HG03280 (cell line): Measurements from ENCODE around the gene EGFL8.
"Not testable (repeated sequence)": the region's sequence is repeated elsewhere in the genome, so short reads cannot be mapped to it uniquely, and the experiment has no call there.

ENCODE experiments used
- ATAC-seq: cut with Tn5 transposase; IDR thresholded peaks from one replicate; pipeline ENCODE4 v1.9.1; 2021; ENCODE audit warnings: mild to moderate bottlenecking, moderate library complexity; ENCODE audit not compliant: unreplicated experiment

EGFL8 gene

DNA sequence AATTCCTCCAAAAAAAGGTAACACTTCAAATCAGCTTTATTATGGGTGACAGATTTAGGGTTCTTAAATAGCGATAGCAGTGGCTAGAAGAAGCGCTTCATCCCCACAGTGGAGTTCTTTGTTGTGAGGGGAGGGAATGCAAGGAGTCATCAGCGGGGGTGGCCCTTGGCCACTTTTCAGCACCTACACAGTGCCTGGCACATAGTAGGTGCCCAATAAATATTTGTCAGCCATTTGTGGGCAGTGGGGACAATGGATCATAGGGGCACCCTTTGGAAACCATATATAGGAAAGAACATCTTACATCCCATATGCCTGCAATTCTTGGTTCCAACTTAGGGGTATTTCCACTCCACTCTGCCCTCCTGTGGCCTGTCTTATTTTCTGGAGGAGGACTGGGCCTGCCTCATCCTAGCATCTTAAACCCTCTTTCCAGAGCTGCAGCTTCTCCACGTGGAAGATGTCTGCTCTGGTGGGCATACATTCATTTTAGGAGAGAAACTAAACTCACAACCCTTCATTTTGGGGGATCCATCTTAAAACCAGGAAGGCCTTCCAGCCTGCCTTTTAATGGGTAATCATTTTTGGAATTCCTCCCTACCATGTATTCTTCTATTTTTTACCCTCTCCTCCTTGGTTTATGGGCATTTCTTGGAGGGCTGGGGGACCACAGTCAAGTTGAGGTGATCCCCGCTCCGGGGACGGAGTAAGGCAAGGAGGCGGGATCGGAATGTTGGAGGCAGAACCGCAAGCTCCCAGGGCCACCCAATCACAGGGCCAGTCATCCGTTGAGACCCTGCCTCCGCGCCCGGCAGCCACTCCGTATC, 30.6 kb downstream of the EGFL8 start:
- no peak for ATAC-seq

DNA sequence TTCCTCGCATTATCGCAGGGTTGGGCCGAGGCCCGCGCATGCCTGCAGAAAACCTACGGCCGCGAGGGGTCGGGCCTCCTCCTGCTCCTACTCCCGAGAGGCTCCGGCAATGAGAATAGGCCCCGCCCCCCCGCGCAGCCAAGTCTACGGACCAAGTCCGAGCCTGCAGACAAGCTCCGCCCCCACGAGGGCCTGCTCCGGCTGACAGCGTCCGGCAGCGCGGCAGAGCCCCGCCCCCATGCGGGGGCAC, 31.2 kb downstream of the EGFL8 start:
- peak; percentile 74 for ATAC-seq

DNA sequence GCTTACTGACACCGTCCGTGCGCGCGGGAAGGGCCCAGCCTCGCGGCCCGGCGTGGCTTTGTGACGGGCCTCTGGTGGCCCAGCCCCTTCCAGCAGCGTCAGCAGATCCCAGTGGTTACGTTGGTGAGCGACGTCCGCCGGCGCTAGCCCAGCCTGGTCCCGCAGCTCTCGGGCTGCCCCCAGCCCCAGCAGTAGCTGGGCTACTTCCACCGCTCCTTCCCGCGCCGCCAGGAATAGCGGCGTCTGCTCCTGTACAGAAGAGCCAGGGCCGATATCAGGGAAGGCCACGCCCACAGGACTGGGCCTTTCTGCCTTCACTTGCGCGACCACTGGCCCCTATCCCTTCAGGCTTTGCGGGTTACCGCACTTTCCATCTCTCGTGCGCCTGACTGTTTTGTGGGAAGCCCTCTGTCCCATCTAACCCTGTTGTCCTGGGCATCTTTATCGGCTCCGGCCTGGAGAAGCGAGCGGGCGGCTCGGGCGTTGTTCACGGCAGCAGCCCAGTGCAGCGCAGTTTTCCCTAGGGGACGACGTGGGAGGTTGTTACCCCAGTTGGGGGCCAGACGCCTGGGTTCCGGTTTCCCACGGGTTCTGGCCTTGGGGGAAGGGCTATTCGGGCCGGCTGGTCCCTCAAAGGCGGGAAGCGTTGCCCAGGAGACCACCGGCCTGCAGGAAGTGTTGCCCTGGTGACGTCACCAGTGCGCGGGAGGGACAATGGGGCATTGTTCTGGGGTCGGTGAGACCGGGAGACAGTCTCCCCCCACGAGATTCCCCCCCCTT, 31.7 kb downstream of the EGFL8 start:
- ATAC-seq = peak; percentile 84

DNA sequence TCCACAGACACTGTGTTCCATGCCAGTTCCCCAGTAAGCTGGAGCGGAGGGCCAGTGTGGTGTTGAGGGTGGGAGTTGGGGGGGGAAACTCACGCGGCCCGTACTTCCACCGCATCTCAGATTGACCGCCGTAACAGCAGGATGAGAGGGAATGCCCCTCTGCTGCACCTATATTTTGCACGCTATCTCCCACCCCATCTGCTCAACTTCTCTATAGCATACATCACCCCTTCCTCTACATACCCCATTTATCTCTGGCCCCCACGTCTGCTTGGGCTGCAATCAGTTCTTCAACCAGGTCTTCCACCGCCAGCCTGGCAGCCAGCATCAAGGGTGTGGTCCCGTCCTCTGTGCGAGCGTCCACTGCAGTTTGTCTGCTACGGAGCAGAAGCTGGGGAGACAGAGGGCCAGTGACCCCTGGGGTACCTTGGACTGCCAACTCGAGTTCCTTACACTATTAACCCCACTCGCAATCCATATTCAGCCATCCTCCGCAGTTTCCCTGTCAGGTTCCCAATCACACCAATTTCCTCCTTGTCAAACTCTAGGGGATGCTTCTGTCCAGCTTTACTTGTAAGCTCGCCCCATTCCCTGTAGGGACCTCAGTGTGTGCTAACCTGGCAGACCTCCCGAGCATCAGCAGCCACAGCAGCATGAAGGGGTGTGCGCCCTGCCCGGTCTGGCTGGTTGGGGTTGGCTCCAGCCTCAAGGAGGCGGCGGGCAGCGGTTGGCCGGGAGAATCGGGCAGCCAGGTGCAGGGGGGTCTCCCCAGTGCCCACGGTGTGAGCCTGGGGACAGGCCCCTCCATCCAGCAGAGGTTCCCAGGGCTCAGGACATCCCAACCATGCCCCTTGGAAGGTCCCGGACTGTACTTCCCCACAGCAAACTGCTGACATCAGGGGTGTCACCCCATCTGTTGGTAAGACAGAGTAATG, 32.6 kb downstream of the EGFL8 start:
- ATAC-seq = no peak

DNA sequence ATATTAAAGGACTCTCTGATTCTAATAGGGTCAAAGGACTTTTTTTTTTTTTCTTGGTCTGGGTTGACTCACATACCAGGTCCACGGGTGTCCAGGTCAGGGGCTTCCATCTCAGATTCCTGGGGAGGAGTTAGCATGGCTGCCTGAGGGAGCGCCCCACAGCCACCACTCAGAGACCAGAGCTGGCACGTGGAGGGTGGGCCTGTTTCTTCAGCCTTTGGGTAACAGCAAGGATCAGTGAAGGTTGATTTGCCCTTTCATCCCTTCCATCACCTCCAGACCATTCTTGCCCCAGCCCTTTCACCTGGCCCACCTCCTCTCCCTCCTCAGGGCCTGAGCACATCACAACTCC, 33.9 kb downstream of the EGFL8 start:
- no peak for ATAC-seq

DNA sequence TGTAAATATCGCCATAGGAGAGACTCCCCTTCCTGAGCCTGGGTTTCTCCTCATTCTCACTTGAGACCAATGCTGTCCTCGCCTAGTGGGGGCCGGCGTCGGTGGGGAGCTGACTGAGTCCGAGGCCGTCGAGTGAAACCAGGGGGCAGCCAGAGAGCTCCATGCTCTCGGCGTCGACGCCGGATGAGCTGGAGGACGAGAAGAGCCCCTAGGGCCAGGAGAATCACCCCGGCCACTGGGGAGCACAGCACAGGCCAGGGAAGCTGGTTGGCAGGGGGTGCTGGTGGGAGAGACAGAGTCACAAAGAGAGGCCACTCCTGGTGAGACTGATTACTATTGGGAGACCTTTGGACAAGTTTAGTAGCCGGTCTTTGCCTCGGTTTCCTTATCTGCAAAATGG, 34.5 kb downstream of the EGFL8 start:
- no peak for ATAC-seq

DNA sequence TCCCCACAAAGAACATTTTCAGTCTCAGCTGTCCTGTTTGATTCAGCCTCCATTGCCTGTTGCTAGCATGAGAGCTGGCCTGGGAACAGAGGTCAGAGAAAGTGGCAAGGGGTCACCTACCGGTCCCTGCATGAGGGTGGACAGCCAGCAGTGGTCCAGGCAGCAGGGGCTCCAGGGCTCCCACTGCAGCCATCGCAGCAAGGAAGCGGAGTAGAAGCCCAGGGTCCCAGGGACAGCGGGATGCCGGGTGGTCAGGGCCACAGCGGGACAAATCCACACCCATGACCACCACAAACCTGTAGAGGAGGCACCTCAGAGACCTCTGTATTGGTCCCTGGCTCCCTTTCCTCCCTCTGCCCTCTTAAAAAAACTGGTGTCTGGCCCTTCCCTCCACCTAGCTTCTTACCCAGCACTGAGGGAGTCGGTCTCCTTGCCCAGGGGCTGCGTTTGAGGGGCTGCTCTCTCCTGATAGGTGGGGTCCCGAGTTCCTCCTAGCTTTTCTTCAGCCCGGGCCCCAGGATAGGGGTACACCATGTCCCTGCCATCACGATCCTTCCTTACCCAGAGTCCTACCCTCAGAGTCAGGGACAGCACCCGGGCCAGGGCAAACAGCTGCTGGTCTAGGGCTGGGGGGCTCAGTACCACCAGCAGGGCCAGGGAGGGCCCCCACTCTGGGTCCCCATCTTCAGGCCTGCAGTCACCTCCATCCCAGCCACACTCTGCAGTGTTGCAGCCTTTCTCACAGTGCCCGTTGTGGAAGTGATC, 36.5 kb downstream of the EGFL8 start:
- no peak for ATAC-seq

DNA sequence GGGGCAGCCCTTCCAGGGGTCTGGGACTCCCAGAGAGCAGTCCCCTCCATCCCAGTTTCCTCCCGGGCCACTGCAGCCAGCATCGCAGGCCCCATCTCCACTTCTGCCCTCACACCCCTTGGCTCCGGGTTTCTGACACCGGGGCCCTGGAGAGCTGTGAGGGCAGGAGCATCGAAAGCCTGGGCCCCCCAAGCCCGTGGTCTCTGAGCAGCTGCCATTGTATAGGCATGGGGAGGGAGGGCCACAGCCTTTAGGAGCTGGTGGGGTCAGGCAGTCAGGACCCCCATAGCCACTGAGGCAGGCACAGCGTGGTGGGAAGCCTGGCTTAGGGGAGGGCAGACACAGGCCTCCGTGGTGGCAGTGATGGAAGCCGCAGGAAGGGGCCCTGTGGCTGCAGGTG, 37.8 kb downstream of the EGFL8 start:
- ATAC-seq = no peak

DNA sequence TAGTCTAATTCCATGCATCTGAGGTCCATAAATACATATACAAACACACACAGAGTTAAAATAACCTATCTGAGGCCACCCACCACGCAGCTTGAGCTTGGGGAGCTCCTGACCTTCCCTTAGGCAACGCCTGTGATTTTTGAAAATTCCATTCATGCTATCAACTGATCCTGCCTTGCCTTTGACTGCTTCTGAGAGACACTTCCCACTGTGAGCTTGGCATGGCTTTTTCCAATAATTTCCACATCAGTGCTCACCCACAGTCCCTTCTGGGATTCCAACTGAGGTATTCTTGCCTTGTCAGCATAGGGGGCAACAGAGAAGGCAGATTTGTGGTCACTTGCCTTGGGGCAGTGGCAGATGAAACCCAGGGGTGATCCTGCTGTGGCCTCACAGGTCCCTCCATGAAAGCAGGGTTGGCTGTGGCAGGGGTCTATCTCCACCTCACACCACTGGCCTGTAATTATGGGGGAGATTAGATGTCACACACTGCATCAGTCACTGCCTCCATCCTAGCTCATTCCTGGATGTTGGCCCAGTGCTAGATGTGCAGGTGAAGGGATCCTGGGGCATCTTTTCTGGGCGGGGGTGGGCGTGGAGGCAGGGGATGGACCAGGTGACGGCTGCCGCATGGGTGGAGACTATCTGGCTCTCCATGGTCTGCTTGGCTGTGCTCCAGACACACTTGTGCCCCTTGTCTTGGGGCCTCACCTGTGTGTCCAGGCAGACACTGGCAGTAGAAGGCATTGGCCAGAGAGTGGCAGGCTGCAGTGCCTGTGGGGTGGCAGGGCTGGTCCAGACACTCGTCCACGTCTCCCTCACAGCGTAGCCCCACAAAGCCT, 39.3 kb downstream of the EGFL8 start:
- ATAC-seq = no peak

DNA sequence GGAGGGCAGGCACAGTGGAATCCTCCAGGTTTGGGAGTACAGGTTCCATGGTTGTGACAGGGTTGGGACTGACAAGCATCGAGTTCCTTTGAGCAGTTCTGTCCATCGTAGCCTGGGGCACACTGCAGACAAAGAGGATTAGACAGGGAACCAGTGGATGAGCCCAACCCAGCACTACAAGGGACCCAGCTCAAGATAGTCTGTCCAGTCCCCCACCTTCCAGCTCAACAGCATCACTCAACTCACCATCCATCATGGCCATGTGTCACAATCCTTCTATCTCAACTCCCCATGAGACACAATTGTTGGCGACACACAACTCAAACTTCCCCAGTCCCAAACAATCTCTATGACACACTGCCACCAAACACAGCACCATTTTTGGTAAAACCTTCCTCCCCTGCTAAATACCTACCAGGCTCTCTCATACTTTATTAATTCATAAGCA, 39.9 kb downstream of the EGFL8 start:
- ATAC-seq = no peak

DNA sequence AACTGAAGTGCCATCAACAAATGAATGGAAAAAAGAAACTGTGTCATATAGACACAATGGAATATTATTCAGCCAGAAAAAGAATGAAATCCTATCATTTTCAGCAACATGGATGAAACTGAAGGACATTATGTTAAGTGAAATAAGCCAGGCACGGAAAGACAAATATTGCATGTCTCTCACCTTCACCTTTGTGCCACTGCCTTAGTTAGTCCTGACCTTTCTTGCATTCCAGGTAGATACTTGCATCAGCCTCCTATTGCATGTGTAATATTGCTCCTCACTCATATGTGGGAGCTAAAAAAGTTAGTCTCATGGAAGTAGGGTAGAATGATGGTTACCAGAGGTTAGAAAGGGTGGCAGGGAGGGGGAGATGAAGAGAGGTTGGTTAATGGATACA, 44.6 kb downstream of the EGFL8 start:
- no peak for ATAC-seq

DNA sequence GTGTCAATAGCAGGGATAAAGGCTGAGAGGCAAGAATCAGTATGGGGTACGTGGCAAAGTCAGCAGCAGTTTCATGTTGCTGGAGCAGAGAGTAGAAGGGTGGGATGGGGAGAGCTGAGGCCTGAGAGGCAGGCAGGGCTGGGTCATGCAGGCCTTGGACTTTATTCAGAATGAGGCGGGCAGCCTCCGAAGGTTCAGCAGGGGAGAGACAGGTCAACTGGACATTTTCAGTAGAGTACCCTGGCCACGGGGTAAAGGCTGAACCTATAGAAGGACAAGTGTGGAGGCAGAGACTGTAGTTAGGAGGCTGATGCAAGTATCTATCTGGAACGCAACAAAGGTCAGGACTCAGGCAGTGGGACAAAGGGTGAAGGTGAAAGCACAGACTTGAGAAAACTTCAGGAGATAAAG, 45.8 kb downstream of the EGFL8 start:
- ATAC-seq = no peak

DNA sequence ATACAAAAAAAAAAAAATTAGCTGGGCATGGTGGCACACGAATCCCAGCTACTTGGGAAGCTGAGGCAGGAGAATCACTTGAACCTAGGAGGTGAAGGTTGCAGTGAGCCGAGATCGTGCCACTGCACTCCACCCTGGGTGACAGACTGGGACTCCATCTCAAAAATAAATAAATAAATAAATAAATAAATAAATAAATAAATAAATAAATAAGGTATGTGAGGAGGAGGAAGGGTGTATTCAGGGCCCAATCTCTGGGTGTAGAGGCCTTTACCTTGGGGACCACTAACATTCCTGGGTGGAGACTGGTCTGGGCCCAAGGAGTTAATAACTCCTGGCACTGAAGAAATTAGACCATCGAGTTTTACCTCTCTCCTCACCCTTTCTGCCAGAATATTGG, 47.0 kb downstream of the EGFL8 start:
- not testable (repeated sequence) for ATAC-seq

DNA sequence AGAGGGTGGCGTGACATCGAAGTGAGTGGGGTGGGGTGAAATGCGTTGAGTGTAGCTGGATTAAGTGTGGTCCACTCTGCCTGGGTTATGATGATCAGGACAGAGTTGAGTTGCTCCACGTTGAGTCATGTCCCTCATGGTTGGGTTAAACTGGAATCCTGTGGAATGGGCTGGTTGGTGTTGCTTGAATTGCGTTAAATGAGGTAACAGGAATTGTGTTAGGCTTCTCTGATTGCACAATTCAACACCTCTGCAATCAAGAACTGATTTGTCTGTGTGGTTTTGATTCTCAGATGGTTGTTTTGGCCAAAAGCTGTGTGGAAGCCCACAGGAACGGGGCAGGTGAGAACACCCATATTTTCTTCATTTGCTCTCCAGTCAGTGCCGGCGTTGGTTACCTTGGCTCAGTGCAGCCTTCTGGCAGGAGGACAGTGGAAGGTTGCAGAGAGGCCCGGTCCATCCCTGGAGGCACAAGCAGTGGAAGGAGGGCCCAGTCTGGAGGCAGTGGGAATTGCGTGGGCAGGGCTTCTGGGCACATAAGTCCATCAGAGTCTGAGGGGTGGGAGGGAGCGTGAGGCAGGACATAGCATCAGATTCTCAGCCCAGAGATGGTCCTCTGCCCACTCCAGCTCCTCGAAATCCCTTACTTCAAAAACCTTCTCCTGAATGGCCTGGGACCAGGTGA, 47.8 kb downstream of the EGFL8 start:
- no peak for ATAC-seq

DNA sequence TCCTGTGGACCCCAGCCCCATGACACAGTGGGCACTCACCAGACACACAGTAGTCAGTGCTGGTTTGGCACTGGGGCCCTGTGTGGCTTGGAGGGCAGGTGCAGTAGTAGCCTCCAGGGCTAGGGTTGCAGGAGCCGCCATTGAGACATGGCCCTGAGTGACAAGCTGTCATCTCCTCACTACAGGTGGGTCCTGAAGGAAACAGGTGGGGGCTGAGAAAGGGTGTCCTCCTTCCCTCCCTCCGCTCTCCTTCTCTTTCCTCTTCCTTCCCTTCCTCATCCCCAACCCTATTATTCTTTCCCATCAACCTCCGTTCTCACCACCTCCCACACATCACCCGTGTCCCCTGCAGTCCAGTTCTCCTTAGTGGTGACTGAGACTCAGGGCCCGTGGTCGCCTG, 49.3 kb downstream of the EGFL8 start:
- no peak for ATAC-seq

DNA sequence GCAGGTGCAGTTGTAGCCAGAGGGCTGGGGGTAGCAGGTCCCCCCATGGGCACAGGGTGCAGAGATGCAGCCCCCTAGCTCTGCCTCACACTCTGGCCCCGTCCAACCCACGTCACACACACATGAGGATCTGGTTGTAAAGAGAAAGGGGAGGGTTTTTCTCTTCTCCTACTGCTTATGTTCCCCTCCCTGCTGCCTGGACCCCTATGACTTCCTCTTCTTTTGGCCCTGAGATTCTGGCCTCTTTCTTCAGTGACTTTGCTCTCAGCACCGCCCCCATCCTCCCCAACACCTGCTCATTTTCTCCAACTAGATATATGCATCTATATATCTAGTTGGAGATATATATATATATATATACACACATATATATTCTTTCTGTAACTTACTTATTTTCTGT, 49.7 kb downstream of the EGFL8 start:
- no peak for ATAC-seq

DNA sequence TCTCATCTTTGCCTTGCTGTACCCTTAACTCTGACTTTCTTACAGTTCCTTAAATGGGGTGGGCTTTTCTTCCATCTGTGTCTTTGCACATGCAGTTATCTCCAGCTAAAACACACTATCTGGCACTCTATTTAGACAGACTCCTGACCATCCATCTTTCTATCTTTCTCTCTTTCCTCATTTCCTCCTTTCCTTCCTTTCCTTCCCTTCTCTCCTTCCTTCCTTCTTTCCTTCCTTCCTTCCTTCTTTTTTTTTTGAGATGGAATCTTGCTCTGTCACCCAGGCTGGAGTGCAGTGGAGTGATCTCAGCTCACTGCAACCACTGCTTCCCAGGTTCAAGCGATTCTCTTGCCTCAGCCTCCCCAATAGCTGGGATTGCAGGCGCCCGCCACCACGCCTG, 51.2 kb downstream of the EGFL8 start:
- ATAC-seq = no peak

DNA sequence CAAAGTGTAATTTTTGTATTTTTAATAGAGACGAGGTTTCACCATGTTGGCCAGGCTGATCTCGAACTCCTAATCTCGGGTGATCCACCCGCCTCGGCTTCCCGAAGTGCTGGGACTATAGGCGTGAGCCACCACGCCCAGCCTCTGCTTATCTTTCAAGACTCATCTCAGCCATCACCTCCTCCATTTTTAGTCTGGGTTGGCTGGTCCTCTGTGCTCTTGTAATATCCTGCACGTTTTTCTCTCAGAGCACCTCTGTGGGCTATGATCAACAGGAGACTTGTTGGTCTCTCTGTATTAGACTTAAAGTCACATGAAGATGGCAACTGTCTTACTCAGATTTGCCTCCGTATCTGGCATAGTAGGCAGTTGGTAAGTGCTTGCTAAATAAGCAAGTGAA, 51.9 kb downstream of the EGFL8 start:
- no peak for ATAC-seq

DNA sequence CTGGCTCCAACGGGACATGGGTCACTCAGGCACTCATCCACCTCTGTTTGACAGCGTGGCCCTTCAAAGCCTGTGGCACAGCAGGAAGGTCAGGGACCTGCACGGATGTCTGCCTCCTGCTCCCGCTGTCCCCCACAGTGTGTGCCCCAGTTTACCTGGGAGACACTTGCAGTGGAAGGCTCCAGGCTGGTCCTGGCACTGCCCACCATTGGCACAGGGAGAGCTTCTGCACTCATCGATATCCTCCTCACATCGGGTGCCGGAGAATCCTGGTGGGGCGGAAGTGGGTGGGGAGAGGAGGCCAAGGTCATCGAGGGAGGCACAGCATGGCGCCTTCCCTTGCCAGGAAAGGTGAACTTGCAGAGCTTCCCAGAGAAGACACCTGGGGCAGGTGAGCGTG, 52.6 kb downstream of the EGFL8 start:
- no peak for ATAC-seq
